Mesenchymal stem cell (in vitro differentiated cells and primary cell): ENCODE results near the gene RNF128.

ENCODE experiments used
- DNase-seq: peaks from one replicate; pipeline ENCODE4 v3.0.0-alpha.2; 2013
- H2AFZ ChIP-seq: one replicate; pipeline ENCODE4 v1.6.1; 2013; ENCODE audit warnings: low read depth, mild to moderate bottlenecking, control low read depth, inconsistent platforms, low read length, moderate library complexity
- H2AK5ac ChIP-seq: 2 replicates; pipeline ENCODE4 v1.6.1; 2013; ENCODE audit warnings: low read length, moderate library complexity, mild to moderate bottlenecking, inconsistent platforms; ENCODE audit not compliant: severe bottlenecking
- H2BK120ac ChIP-seq: one replicate; pipeline ENCODE4 v1.6.1; 2013; ENCODE audit warnings: low read depth, mild to moderate bottlenecking, inconsistent platforms, low read length, moderate library complexity
- H2BK12ac ChIP-seq, 2 experiments: one replicate each; pipeline ENCODE4 v1.6.1; 2013; ENCODE audit warnings: inconsistent platforms in 2 of 2, low read length in 2 of 2, mild to moderate bottlenecking in 2 of 2, moderate library complexity in 2 of 2, control low read depth in 1 of 2
- H2BK15ac ChIP-seq: one replicate; pipeline ENCODE4 v1.6.1; 2013; ENCODE audit warnings: mild to moderate bottlenecking, low read depth, inconsistent platforms; ENCODE audit not compliant: poor library complexity, severe bottlenecking
- H2BK5ac ChIP-seq: 2 replicates; pipeline ENCODE4 v1.6.1; 2013; ENCODE audit warnings: low read depth, mild to moderate bottlenecking, low read length, control low read depth, inconsistent platforms; ENCODE audit not compliant: poor library complexity, severe bottlenecking
- H3K14ac ChIP-seq, 2 experiments: one replicate each; pipeline ENCODE4 v1.6.1; 2013; ENCODE audit warnings: inconsistent platforms in 2 of 2, low read length in 2 of 2, control low read depth in 1 of 2, mild to moderate bottlenecking in 1 of 2, moderate library complexity in 1 of 2
- H3K18ac ChIP-seq, 2 experiments: one replicate each; pipeline ENCODE4 v1.6.1; 2013; ENCODE audit warnings: inconsistent platforms in 2 of 2, low read length in 2 of 2, control low read depth in 1 of 2, low read depth in 1 of 2, mild to moderate bottlenecking in 1 of 2
- H3K23ac ChIP-seq, 2 experiments: one replicate each; pipeline ENCODE4 v1.6.1; 2013; ENCODE audit warnings: inconsistent platforms in 2 of 2, low read length in 2 of 2, mild to moderate bottlenecking in 2 of 2, moderate library complexity in 2 of 2, control low read depth in 1 of 2
- H3K27ac ChIP-seq: 2 replicates; pipeline ENCODE4 v1.5.1; 2013; ENCODE audit warnings: mild to moderate bottlenecking, moderate library complexity, low read length, control low read depth, inconsistent platforms; ENCODE audit not compliant: poor library complexity, severe bottlenecking
- H3K27me3 ChIP-seq, 2 experiments: 2 replicates each; pipeline versions ENCODE4 v1.6.1 to v1.7.0; 2013; ENCODE audit warnings: low read length in 2 of 2, mild to moderate bottlenecking in 2 of 2, moderate library complexity in 2 of 2, control low read depth in 1 of 2, inconsistent platforms in 1 of 2; ENCODE audit not compliant: control insufficient read depth in 1 of 2, insufficient read depth in 1 of 2
- H3K36me3 ChIP-seq, 2 experiments: 2 replicates each; pipeline versions ENCODE4 v1.6.1 to v1.7.0; 2013; ENCODE audit warnings: low read length in 2 of 2, control low read depth in 1 of 2, inconsistent platforms in 1 of 2, low read depth in 1 of 2, mild to moderate bottlenecking in 1 of 2; ENCODE audit not compliant: insufficient read depth in 2 of 2, control insufficient read depth in 1 of 2
- H3K4ac ChIP-seq, 2 experiments: one replicate each; pipeline ENCODE4 v1.6.1; 2013; ENCODE audit warnings: inconsistent platforms in 2 of 2, low read length in 2 of 2, mild to moderate bottlenecking in 2 of 2, moderate library complexity in 2 of 2, control low read depth in 1 of 2, low read depth in 1 of 2
- H3K4me1 ChIP-seq: 2 replicates; pipeline ENCODE4 v1.6.1; 2013; ENCODE audit warnings: low read depth, low read length, control low read depth; ENCODE audit not compliant: control insufficient read depth, insufficient read depth
- H3K4me2 ChIP-seq: 2 replicates; pipeline ENCODE4 v1.6.1; 2013; ENCODE audit warnings: low read length, mild to moderate bottlenecking, inconsistent platforms; ENCODE audit not compliant: poor library complexity, severe bottlenecking
- H3K4me3 ChIP-seq, 2 experiments: 2 replicates each; pipeline versions ENCODE4 v1.5.1 to v1.7.0; 2013; ENCODE audit warnings: low read length in 2 of 2, mild to moderate bottlenecking in 2 of 2, control low read depth in 1 of 2, low read depth in 1 of 2; ENCODE audit not compliant: insufficient read depth in 1 of 2
- H3K79me1 ChIP-seq: replicated peaks from 2 replicates; pipeline ENCODE4 v1.6.1; 2013; ENCODE audit warnings: mild to moderate bottlenecking, control low read depth, low read length, inconsistent platforms; ENCODE audit not compliant: poor library complexity, severe bottlenecking
- H3K9ac ChIP-seq: 2 replicates; pipeline ENCODE4 v1.7.0; 2013; ENCODE audit warnings: mild to moderate bottlenecking, low read length, moderate library complexity
- H3K9me3 ChIP-seq: 2 replicates; pipeline ENCODE4 v1.7.0; 2013; ENCODE audit warnings: mild to moderate bottlenecking, low read length; ENCODE audit not compliant: control insufficient read depth
- H4K8ac ChIP-seq: one replicate; pipeline ENCODE4 v1.6.1; 2013; ENCODE audit warnings: inconsistent platforms, mild to moderate bottlenecking, low read length, moderate library complexity
- H4K91ac ChIP-seq: one replicate; pipeline ENCODE4 v1.6.1; 2013; ENCODE audit warnings: mild to moderate bottlenecking, low read length, inconsistent platforms
- WGBS: methylation state at CpG from one replicate; pipeline ENCODE4 v1.1.7; 2013; ENCODE audit warnings: mixed read lengths; 5-methylcytosine and 5-hydroxymethylcytosine counted together

RNF128 gene

GRCh38 chrX:106740193-106740780 is 13.8 kb downstream of the RNF128 start:
- no peak overlapping the region for H3K18ac ChIP-seq
- H3K27me3 ChIP-seq = peaks cover 0 to 45% of the 10 kb centered on the region in 2 experiments
- H2BK15ac ChIP-seq = no peak overlapping the region
- H3K4ac ChIP-seq = no peak overlapping the region
- no peak for DNase-seq
- 94% methylated on average over 2 of the region's 2 CpGs for WGBS
- H3K4me3 ChIP-seq = no peak overlapping the region
- H2AK5ac ChIP-seq = no peak overlapping the region
- H3K4me2 ChIP-seq = no peak overlapping the region
- H3K79me1 ChIP-seq = no peaks in the 10 kb centered on the region
- no peak overlapping the region for H4K8ac ChIP-seq
- H3K36me3 ChIP-seq = no peaks in the 10 kb centered on the region
- H4K91ac ChIP-seq = no peak overlapping the region
- H2BK5ac ChIP-seq = no peak overlapping the region
- H3K4me1 ChIP-seq = no peaks in the 10 kb centered on the region
- H2AFZ ChIP-seq = no peak overlapping the region
- no peaks in the 10 kb centered on the region for H3K9me3 ChIP-seq
- H2BK12ac ChIP-seq = no peak overlapping the region
- no peak overlapping the region for H3K9ac ChIP-seq
- no peak overlapping the region for H3K23ac ChIP-seq
- H2BK120ac ChIP-seq = no peak overlapping the region
- no peak overlapping the region for H3K14ac ChIP-seq
- no peak overlapping the region for H3K27ac ChIP-seq

GRCh38 chrX:106742193-106742592 is 15.7 kb downstream of the RNF128 start:
- Histone ChIP-seq H4K8ac (no peak overlapping the region), H3K4me2 (no peak overlapping the region), H3K79me1 (no peaks in the 10 kb centered on the region), H3K23ac (no peak overlapping the region), H4K91ac (no peak overlapping the region), H2AK5ac (no peak overlapping the region), H3K9me3 (no peaks in the 10 kb centered on the region), H3K27me3 (peaks cover 0 to 48% of the 10 kb centered on the region in 2 experiments), H3K9ac (no peak overlapping the region), H3K18ac (no peak overlapping the region), H2AFZ (no peak overlapping the region), H3K14ac (no peak overlapping the region), H3K27ac (no peak overlapping the region), H3K4me1 (no peaks in the 10 kb centered on the region), H2BK5ac (no peak overlapping the region), H3K4me3 (no peak overlapping the region), H3K4ac (no peak overlapping the region), H2BK12ac (no peak overlapping the region), H2BK120ac (no peak overlapping the region), H3K36me3 (no peaks in the 10 kb centered on the region), H2BK15ac (no peak overlapping the region)
- no peak for DNase-seq
- WGBS = no CpG with 5 or more reads among the region's 2 CpGs

- DNase-seq = peak; percentile 6
- Histone ChIP-seq H2AFZ (no peak overlapping the region), H3K4me1 (no peaks in the 10 kb centered on the region), H4K91ac (no peak overlapping the region), H2AK5ac (no peak overlapping the region), H2BK120ac (no peak overlapping the region), H3K9me3 (no peaks in the 10 kb centered on the region), H3K27ac (no peak overlapping the region), H3K4ac (no peak overlapping the region), H3K79me1 (no peaks in the 10 kb centered on the region), H3K36me3 (no peaks in the 10 kb centered on the region), H3K14ac (no peak overlapping the region), H3K9ac (no peak overlapping the region), H2BK15ac (no peak overlapping the region), H3K4me3 (no peak overlapping the region), H2BK12ac (no peak overlapping the region), H3K23ac (no peak overlapping the region), H3K27me3 (peaks cover 0 to 45% of the 10 kb centered on the region in 2 experiments), H2BK5ac (no peak overlapping the region), H3K4me2 (no peak overlapping the region), H3K18ac (no peak overlapping the region), H4K8ac (no peak overlapping the region)
Observed at GRCh38 chrX:106742805-106743204, 16.3 kb downstream of the RNF128 start.

- Histone ChIP-seq H3K79me1 (no peaks in the 10 kb centered on the region), H3K4me3 (no peak overlapping the region), H2BK12ac (no peak overlapping the region), H3K36me3 (no peaks in the 10 kb centered on the region), H2AK5ac (no peak overlapping the region), H3K9me3 (peaks cover 9% of the 10 kb centered on the region), H3K27me3 (peaks cover 0 to 12% of the 10 kb centered on the region in 2 experiments), H2BK5ac (no peak overlapping the region), H4K91ac (no peak overlapping the region), H3K18ac (no peak overlapping the region), H3K27ac (no peak overlapping the region), H2BK15ac (no peak overlapping the region), H3K23ac (no peak overlapping the region), H3K4ac (no peak overlapping the region), H2AFZ (no peak overlapping the region), H3K4me1 (no peaks in the 10 kb centered on the region), H2BK120ac (no peak overlapping the region), H3K9ac (no peak overlapping the region), H4K8ac (no peak overlapping the region), H3K14ac (no peak overlapping the region), H3K4me2 (no peak overlapping the region)
- WGBS = no CpG with 5 or more reads among the region's 1 CpG
- DNase-seq = no peak
Observed at GRCh38 chrX:106748377-106748776, 21.9 kb downstream of the RNF128 start.
